Neural progenitor cell (in vitro differentiated cells): Measurements from ENCODE around the gene REM2.

Experiments used
- CTCF ChIP-seq: fragments of 200-600 bp; sonication (generic); IDR thresholded peaks from 2 replicates; pipeline ENCODE4 v1.5.1; 2017; ENCODE audit warnings: antibody characterized with exemption, mild to moderate bottlenecking
- EZH2 ChIP-seq: fragments of 200-600 bp; sonication (generic); IDR thresholded peaks from 2 replicates; pipeline ENCODE4 v1.6.1; 2017; ENCODE audit warnings: antibody characterized with exemption, mild to moderate bottlenecking, moderate library complexity

GRCh38 chr14:22919601-22919921 lies 36.5 kb downstream of the REM2 start:
- TF ChIP-seq CTCF = no peak
- no peak for TF ChIP-seq EZH2
